NCI-H748 treated with DMSO at 0.1 percent for 48 hours (cell line): ENCODE results near the gene FMNL2.
A peak's percentile ranks its signal among the peaks of the same experiment; 100 is the strongest.

Experiments used
- DNase-seq: peaks from one replicate; lab custom pipeline; 2025; lab: John Stamatoyannopoulos, UW

Gene FMNL2

DNA sequence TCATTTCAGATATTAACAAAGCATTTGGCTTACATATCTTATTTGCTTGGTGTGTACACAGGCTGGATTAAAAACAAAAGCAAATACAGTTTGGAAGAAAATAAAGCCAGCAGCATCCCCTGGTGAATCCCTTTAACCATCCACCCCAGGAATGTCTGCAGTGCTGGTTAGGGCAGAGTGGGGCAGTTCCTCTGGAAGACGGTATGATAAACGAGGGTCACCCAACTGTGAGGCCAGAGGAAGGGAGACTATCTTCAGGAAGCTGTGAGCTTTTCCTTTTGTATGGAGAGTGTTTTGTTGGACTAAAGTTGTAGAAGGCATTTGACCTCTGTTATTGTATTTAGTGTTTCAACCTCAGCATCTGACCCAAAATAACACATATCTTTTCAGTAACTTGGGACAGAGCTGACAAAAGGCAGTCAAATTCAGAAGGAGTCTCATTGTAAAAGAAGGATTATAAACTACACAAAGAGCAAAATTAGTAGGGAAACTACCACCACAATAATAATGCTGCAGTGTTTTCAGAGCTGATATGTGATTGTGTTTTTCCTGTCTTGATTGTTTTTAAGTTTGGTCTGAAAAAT lies 159.1 kb downstream of the FMNL2 start:
- no peak for DNase-seq

- no peak for DNase-seq
These were observed 161.4 kb downstream of the FMNL2 start for GRCh38 chr2:152496371-152496770.

GRCh38 chr2:152497481-152498052 lies 162.6 kb downstream of the FMNL2 start:
- DNase-seq, result no peak

DNA sequence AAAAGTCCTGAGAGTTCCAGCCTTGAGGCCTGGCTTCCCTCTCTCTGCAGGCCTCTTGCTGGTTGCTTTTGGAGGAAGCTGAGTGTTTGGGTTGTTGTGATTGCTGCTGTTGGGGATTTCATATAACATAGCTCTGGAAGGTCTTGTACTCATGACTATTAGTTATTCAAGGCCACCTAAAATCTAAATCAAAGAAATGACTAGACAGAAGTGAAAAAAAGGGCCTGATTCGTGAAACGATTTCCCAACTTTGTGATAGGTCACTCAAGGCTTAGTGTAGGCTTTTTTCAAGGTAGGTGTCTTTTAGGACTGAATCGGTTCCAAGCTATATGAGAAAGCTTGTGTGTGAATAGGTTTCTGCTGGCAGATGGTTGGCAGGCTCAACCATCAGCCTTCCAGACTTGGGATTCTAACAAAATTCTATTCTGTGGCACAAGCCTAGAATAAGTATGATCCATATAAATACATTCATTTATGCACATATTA lies 164.4 kb downstream of the FMNL2 start:
- no peak for DNase-seq

- DNase-seq, result no peak
These were observed 165.1 kb downstream of the FMNL2 start for GRCh38 chr2:152499896-152500735.

GRCh38 chr2:152500772-152501171 lies 165.8 kb downstream of the FMNL2 start:
- no peak for DNase-seq

GRCh38 chr2:152501666-152502065 lies 166.7 kb downstream of the FMNL2 start:
- DNase-seq, result no peak

- DNase-seq, result no peak
These were observed 169.6 kb downstream of the FMNL2 start for GRCh38 chr2:152504618-152505017.

DNA sequence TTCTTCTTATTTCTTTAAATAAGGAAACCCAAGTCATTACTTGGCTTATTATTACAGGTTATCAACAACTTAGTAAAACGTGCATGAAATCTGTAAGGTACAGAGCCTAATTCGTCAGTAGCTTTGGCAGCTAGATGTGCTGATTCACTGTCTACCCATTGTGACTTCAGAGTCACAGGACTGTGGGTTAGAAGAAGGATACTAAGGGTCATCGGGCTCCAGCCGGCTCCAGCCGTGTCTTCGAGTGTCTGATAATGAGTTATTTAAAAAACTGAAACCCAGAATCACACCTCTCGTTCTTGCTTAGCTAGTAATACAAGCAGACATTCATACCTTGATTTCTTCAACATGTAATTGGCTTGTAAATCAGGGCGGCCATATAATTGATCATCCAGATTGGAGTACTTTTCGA lies 170.5 kb downstream of the FMNL2 start:
- DNase-seq, result no peak

DNA sequence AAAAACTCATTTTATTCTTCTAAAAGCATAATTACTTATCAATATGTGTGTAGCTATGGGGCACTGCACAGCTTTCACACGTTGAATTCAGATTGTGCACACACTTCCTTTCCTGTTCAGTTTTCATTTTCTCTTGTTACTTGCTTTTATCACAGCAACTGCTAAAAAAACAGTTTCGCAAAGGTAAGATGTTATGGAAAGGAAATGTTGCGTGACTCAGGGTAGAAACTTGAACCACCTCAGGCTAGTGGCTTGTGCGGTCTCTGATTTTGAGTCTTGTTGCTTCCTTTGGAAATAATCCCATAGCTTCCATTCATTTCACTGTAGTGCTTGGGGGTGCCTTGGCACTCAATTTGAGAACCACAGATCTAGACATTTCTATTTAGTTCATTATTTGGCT lies 171.9 kb downstream of the FMNL2 start:
- no peak for DNase-seq

- no peak for DNase-seq
These were observed 172.9 kb downstream of the FMNL2 start for GRCh38 chr2:152507907-152508306.

DNA sequence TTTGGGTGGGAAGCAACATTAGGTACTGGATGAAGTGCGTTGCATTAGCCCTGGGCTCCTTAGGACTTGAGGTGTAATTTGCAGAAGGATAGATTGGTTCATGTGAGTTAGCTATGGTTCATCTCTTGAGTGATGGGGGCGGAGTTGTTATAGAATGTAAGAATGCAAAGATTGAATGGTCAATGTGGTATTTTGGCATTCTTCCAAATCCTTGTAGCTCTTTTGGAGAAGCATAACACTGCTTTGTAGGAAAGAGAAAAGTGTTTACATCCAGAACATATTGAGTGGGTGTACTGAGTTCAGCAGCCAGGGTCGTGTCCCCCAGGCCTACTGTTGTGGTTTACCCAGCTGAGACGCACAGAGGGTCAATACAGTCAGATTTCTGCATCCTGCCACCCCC lies 173.5 kb downstream of the FMNL2 start:
- DNase-seq, result no peak

DNA sequence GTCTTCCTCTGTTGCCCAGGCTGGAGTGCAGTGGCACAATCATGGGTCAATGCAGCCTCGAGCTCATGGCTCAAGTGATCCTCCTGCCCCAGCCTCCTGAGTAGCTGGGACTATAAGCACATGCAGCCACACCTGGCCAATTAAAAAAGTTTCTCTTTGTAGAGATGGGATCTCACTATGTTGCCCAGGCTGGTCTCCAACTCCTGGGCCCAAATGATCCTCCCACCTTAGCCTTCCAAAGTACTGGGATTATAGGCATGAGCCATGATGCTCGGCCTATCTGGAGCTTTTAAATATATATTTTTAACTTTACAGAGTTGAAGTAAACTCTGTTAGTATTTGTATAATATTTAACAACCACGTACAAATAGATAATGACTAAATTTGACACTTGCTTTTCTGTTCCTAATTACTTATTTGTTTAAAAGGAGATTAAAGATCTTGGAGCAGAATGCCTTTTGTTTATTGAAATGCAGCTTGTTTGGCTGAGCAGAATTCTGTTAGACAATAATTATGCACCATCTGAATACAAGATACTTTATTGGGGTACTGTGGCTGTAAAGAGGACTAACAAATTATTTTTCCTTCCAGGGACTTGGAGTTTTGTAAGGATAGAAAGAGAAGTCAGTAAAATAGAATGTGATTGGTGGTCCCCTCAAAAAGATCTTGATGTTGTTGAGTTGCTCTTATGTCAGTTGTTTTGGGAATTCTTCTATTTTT lies 175.0 kb downstream of the FMNL2 start:
- DNase-seq, result no peak

- DNase-seq, result no peak
These were observed 175.6 kb downstream of the FMNL2 start for GRCh38 chr2:152510621-152511020.

DNA sequence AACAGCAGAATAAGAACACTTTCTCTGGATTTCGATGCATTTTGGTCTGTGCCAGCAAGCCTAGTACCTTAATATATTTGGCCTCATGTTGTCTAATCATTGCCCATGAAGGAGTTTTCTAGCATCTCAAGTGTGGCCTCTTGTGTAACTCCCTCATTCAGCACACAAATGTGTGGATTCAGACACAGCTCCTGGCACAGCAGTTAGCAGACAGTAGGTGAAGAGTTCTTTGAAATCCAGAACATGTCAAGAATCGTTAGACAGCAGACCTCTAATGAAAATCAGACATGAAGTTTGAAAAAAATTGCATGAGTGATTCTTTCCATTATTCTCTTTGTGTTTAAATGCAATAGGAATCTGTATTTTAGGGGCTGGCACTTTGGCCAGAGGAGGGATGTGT lies 177.0 kb downstream of the FMNL2 start:
- no peak for DNase-seq

- no peak for DNase-seq
These were observed 178.1 kb downstream of the FMNL2 start for GRCh38 chr2:152513029-152513428.

DNA sequence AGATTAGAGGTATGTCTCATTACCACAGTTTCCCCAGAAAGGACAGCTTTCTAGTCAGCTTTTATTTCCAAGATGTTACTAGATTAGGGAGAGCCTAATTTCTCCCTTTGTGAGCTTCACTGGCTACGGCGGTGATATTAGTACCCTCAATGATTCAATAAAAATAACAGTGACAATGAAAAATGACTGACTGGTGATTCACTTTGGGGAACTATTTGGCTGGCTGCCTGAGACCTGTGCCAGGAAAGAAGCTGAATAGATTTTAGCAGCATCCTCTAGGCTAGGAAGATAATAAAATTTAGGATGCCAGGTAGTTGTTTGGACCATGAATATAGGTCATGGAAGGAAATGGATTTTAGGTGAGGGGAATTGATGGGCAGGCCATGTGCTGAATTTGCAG lies 178.7 kb downstream of the FMNL2 start:
- no peak for DNase-seq

DNA sequence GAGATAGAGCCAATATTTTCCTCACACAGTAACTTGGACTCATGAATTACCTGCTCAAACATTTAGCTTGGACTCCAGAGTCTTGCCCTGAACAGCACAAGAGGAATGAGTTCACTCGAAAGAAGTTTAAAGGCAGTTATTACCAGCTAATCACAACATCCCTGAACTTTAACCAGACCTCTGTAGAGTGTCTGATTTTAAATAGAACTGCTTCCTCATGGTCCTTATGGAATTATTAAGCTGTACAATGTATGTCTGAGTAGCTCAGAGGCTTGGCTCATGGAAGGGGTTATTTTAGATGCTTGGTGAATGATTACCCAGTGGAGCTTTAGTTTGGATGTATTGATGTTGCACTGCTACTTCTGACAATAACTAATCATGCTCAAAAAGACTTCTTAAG lies 183.1 kb downstream of the FMNL2 start:
- no peak for DNase-seq

- DNase-seq, result peak; percentile 32
These were observed 183.9 kb downstream of the FMNL2 start for GRCh38 chr2:152518641-152519580.

DNA sequence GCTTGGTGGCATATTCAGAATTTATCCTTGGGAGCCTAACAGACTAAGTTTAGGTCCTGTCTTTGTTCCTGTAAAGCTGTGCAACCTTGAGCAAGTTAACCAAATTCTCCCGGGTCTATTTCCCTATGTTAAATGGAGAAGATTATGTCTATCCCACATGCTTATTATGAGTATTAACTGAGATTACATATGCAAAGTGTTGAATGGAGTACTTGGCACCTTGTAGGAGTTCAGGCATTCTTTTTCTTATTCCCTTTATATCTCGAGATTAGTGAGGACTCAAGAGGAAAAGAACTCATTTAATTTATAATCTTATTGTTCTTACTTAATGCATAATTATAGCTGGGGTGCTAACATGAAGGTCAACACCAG lies 184.6 kb downstream of the FMNL2 start:
- DNase-seq, result no peak

- DNase-seq, result no peak
These were observed 185.8 kb downstream of the FMNL2 start for GRCh38 chr2:152520759-152521158.
